NB4 (cell line): Measurements from ENCODE around the gene MFN2.
A peak's percentile ranks its signal among the peaks of the same experiment; 100 is the strongest.

Experiments
- CTCF ChIP-seq: IDR thresholded peaks from one replicate; pipeline ENCODE4 v1.5.1; 2012; ENCODE audit warnings: low read depth, low read length
- MAX ChIP-seq: IDR thresholded peaks from 2 replicates; pipeline ENCODE4 v1.6.1; 2011; ENCODE audit warnings: low read depth, low read length
- MYC ChIP-seq: IDR thresholded peaks from 2 replicates; pipeline ENCODE4 v1.6.1; 2011; ENCODE audit warnings: low read depth, low read length

GRCh38 chr1:12035312-12035711 lies 55.1 kb downstream of the MFN2 start:
- TF ChIP-seq CTCF (no peak), MYC (0 out of 2 replicates have a peak, but pooled peaks have one; percentile 4), MAX (no peak)
